ENCODE results near the gene SERPINB13. TPM values are rescaled to one million over a fixed set of nuclear protein-coding genes. Genes with fewer than 3 reads are reported as not detected.

SERPINB13 gene
- not detected in 2 replicates for total RNA-seq

GRCh38 chr18:63586966-63587365, at the start of gene SERPINB13:
TSS of gene SERPINB13 (plus strand) at chr18:63587343. CDS start at chr18:63588668, 1,325 bp downstream.

GRCh38 chr18:63542069-63542468, 45.1 kb upstream of the SERPINB13 start, which contains the start of gene SERPINB12:
TSS of gene SERPINB12 (plus strand) at chr18:63542369. CDS start at chr18:63556160, 13,791 bp downstream.

GRCh38 chr18:63644142-63644541, 57.0 kb downstream of the SERPINB13 start, which contains the start of gene SERPINB4:
TSS of gene SERPINB4 (minus strand) at chr18:63644256. CDS start at chr18:63643577, 679 bp downstream.

Other genes starting within 250 kb of the SERPINB13 start
- gene KDSR, start 220.1 kb upstream of the SERPINB13 start, total RNA-seq: 49.4 and 62.3 TPM in 2 replicates
- 52.5 and 58.0 TPM in 2 replicates for gene VPS4B, start 164.9 kb upstream of the SERPINB13 start, total RNA-seq
- not detected in 2 replicates for gene SERPINB5, start 110.4 kb upstream of the SERPINB13 start, total RNA-seq
- not detected in 2 replicates for gene SERPINB12, start 45.0 kb upstream of the SERPINB13 start, total RNA-seq
- gene SERPINB4, start 56.9 kb downstream of the SERPINB13 start, total RNA-seq: not detected in 2 replicates
- gene SERPINB3, start 74.5 kb downstream of the SERPINB13 start, total RNA-seq: not detected in 2 replicates
- not detected in 2 replicates for gene SERPINB11, start 115.6 kb downstream of the SERPINB13 start, total RNA-seq
- 0.11 TPM in 1 of 2 replicates, not detected in the other for gene SERPINB7, start 188.1 kb downstream of the SERPINB13 start, total RNA-seq